GM21737 (cell line): ENCODE data around the gene HS3ST4.

ENCODE experiments used
- ATAC-seq: cut with Tn5 transposase; IDR thresholded peaks from one replicate; pipeline ENCODE4 v1.9.1; 2021; ENCODE audit warnings: mild to moderate bottlenecking, moderate library complexity; ENCODE audit not compliant: unreplicated experiment

Gene HS3ST4

GRCh38 chr16:25877103-25877502 lies 185.3 kb downstream of the HS3ST4 start:
- ATAC-seq, result no peak

- ATAC-seq, result no peak
Measured at GRCh38 chr16:25886598-25886997, 194.8 kb downstream of the HS3ST4 start.

GRCh38 chr16:25888868-25889267 lies 197.1 kb downstream of the HS3ST4 start:
- no peak for ATAC-seq

- ATAC-seq, result no peak
Measured at GRCh38 chr16:25893332-25893731, 201.6 kb downstream of the HS3ST4 start.

GRCh38 chr16:25894093-25894492 lies 202.3 kb downstream of the HS3ST4 start:
- no peak for ATAC-seq

- no peak for ATAC-seq
Measured at GRCh38 chr16:25895380-25895779, 203.6 kb downstream of the HS3ST4 start.

- ATAC-seq, result no peak
Measured at GRCh38 chr16:25896411-25896810, 204.7 kb downstream of the HS3ST4 start.

GRCh38 chr16:25897702-25898101 lies 205.9 kb downstream of the HS3ST4 start:
- no peak for ATAC-seq

GRCh38 chr16:25905810-25906209 lies 214.1 kb downstream of the HS3ST4 start:
- ATAC-seq, result no peak

- no peak for ATAC-seq
Measured at GRCh38 chr16:25910971-25911370, 219.2 kb downstream of the HS3ST4 start.

GRCh38 chr16:25912321-25912720 lies 220.6 kb downstream of the HS3ST4 start:
- ATAC-seq, result no peak

GRCh38 chr16:25914357-25914962 lies 222.7 kb downstream of the HS3ST4 start:
- no peak for ATAC-seq

- no peak for ATAC-seq
Measured at GRCh38 chr16:25916037-25916436, 224.3 kb downstream of the HS3ST4 start.

- ATAC-seq, result no peak
Measured at GRCh38 chr16:25922438-25922837, 230.7 kb downstream of the HS3ST4 start.

- ATAC-seq, result no peak
Measured at GRCh38 chr16:25925421-25925820, 233.7 kb downstream of the HS3ST4 start.

- no peak for ATAC-seq
Measured at GRCh38 chr16:25931473-25932035, 239.8 kb downstream of the HS3ST4 start.

- no peak for ATAC-seq
Measured at GRCh38 chr16:25941800-25942499, 250.2 kb downstream of the HS3ST4 start.

- no peak for ATAC-seq
Measured at GRCh38 chr16:25950586-25951281, 259.0 kb downstream of the HS3ST4 start.

- no peak for ATAC-seq
Measured at GRCh38 chr16:25951999-25952398, 260.2 kb downstream of the HS3ST4 start.

- ATAC-seq, result no peak
Measured at GRCh38 chr16:25952983-25953382, 261.2 kb downstream of the HS3ST4 start.

- ATAC-seq, result no peak
Measured at GRCh38 chr16:25957707-25958106, 265.9 kb downstream of the HS3ST4 start.

- no peak for ATAC-seq
Measured at GRCh38 chr16:25959221-25959620, 267.5 kb downstream of the HS3ST4 start.
